ENCODE results near the gene ZNF593. TPM values are rescaled to one million over a fixed set of nuclear protein-coding genes. Genes with fewer than 3 reads are reported as not detected.

ZNF593 gene
- total RNA-seq, 1 experiment from 2014 or later: 165 TPM

- intact Hi-C loops (cut with micrococcal nuclease): no loop called here
- Histone ChIP-seq H3K9ac (ENCODE audit: low read length) (no peak overlapping the region), H3K9me2 (replicated peaks; ENCODE audit: low read length) (no peaks in the 10 kb centered on the region), H3K27ac (ENCODE audit: low read length) (no peak overlapping the region), H4K20me1 (ENCODE audit: low read length) (no peaks in the 10 kb centered on the region), H3K36me3 (ENCODE audit: low read depth, low read length) (no peaks in the 10 kb centered on the region), H3K4me3 (ENCODE audit: low read length) (no peak overlapping the region), H2AFZ (ENCODE audit: low read length) (no peak overlapping the region), H3F3A (ENCODE audit: low read length, unreplicated experiment) (no peaks in the 10 kb centered on the region), H3K4me2 (ENCODE audit: low read length) (no peak overlapping the region), H3K27me3 (ENCODE audit: low read length) (no peaks in the 10 kb centered on the region), H3K79me2 (ENCODE audit: low read length) (no peaks in the 10 kb centered on the region), H3K9me3 (ENCODE audit: low read length) (no peaks in the 10 kb centered on the region), H3K4me1 (ENCODE audit: insufficient read depth, low read length) (peaks cover 9% of the 10 kb centered on the region)
- CTCF ChIA-PET: no interaction called here
- ATAC-seq: no peak
- BruUV-seq (replicated peaks): no TSS peak
- TF ChIP-seq EZH2 (IDR thresholded peaks at IDR 0.05; ENCODE audit: low read length, unreplicated experiment) (no peak), CTCF (conservative IDR thresholded peaks at IDR 0.05; ENCODE audit: low read depth, low read length) (no peak), EZH2phosphoT487 (IDR thresholded peaks at IDR 0.05; ENCODE audit: borderline replicate concordance, low read length) (no peak)
- POLR2A ChIA-PET (ENCODE audit: unreplicated experiment): no interaction called here
- no peak for DNase-seq
Measured at GRCh38 chr1:26158271-26158907, 11.3 kb upstream of the ZNF593 start.

GRCh38 chr1:26158908-26159742 is 10.6 kb upstream of the ZNF593 start, which contains the start of gene FAM110D:
FAM110D (plus strand) TSS chr1:26159079; CDS start chr1:26161292, 2,213 bp downstream.
- Histone ChIP-seq H3K4me3 (ENCODE audit: low read length) (no peak within 1 kb of the TSS), H3K79me2 (ENCODE audit: low read length) (no peaks in the 10 kb centered on the region), H3K9ac (ENCODE audit: low read length) (no peak within 1 kb of the TSS), H3K9me3 (ENCODE audit: low read length) (no peaks in the 10 kb centered on the region), H3K27ac (ENCODE audit: low read length) (no peak within 1 kb of the TSS), H3K9me2 (replicated peaks; ENCODE audit: low read length) (no peaks in the 10 kb centered on the region), H4K20me1 (ENCODE audit: low read length) (no peaks in the 10 kb centered on the region), H3K4me1 (ENCODE audit: insufficient read depth, low read length) (peaks cover 9% of the 10 kb centered on the region), H2AFZ (ENCODE audit: low read length) (no peak within 1 kb of the TSS), H3K36me3 (ENCODE audit: low read depth, low read length) (no peaks in the 10 kb centered on the region), H3K27me3 (ENCODE audit: low read length) (no peaks in the 10 kb centered on the region), H3F3A (ENCODE audit: low read length, unreplicated experiment) (no peaks in the 10 kb centered on the region), H3K4me2 (ENCODE audit: low read length) (no peak within 1 kb of the TSS)
- ATAC-seq (no peak), DNase-seq (no peak)
- BruUV-seq (replicated peaks): no TSS peak
- CTCF ChIA-PET: no interaction called here
- intact Hi-C loops (cut with micrococcal nuclease): no loop called here
- TF ChIP-seq CTCF (conservative IDR thresholded peaks at IDR 0.05; ENCODE audit: low read depth, low read length): no peak
- TF ChIP-seq EZH2 (IDR thresholded peaks at IDR 0.05; ENCODE audit: low read length, unreplicated experiment): no peak
- no peak for TF ChIP-seq EZH2phosphoT487 (IDR thresholded peaks at IDR 0.05; ENCODE audit: borderline replicate concordance, low read length)
- POLR2A ChIA-PET (ENCODE audit: unreplicated experiment): no interaction called here

- ATAC-seq (no peak), DNase-seq (no peak)
- Histone ChIP-seq H3K4me2 (ENCODE audit: low read length) (no peak overlapping the region), H3K9me3 (ENCODE audit: low read length) (no peaks in the 10 kb centered on the region), H3K36me3 (ENCODE audit: low read depth, low read length) (no peaks in the 10 kb centered on the region), H3K27ac (ENCODE audit: low read length) (no peak overlapping the region), H3K4me1 (ENCODE audit: insufficient read depth, low read length) (peaks cover 9% of the 10 kb centered on the region), H2AFZ (ENCODE audit: low read length) (no peak overlapping the region), H3K9me2 (replicated peaks; ENCODE audit: low read length) (no peaks in the 10 kb centered on the region), H4K20me1 (ENCODE audit: low read length) (no peaks in the 10 kb centered on the region), H3K79me2 (ENCODE audit: low read length) (no peaks in the 10 kb centered on the region), H3F3A (ENCODE audit: low read length, unreplicated experiment) (no peaks in the 10 kb centered on the region), H3K4me3 (ENCODE audit: low read length) (no peak overlapping the region), H3K27me3 (ENCODE audit: low read length) (no peaks in the 10 kb centered on the region), H3K9ac (ENCODE audit: low read length) (no peak overlapping the region)
- intact Hi-C loops (cut with micrococcal nuclease): loop anchor here (5.0 kb wide), 1 partner anchor 52 kb away; no protein-coding TSS in a partner anchor
- TF ChIP-seq EZH2phosphoT487 (IDR thresholded peaks at IDR 0.05; ENCODE audit: borderline replicate concordance, low read length) (no peak), CTCF (conservative IDR thresholded peaks at IDR 0.05; ENCODE audit: low read depth, low read length) (no peak), EZH2 (IDR thresholded peaks at IDR 0.05; ENCODE audit: low read length, unreplicated experiment) (no peak)
- no TSS peak for BruUV-seq (replicated peaks)
- CTCF ChIA-PET: no interaction called here
- POLR2A ChIA-PET (ENCODE audit: unreplicated experiment): no interaction called here
Measured at GRCh38 chr1:26159743-26160039, 10.0 kb upstream of the ZNF593 start.

Data from PC-3 (cell line).